LNCAP (cell line): Measurements from ENCODE around the gene SPG11.

ENCODE experiments used
- TF ChIP-seq, protein P1 (sequence below): fragments of 450-650 bp; IDR thresholded peaks from 2 replicates; pipeline ENCODE4 v1.5.1; 2017; ENCODE audit warnings: mild to moderate bottlenecking

Gene SPG11

DNA sequence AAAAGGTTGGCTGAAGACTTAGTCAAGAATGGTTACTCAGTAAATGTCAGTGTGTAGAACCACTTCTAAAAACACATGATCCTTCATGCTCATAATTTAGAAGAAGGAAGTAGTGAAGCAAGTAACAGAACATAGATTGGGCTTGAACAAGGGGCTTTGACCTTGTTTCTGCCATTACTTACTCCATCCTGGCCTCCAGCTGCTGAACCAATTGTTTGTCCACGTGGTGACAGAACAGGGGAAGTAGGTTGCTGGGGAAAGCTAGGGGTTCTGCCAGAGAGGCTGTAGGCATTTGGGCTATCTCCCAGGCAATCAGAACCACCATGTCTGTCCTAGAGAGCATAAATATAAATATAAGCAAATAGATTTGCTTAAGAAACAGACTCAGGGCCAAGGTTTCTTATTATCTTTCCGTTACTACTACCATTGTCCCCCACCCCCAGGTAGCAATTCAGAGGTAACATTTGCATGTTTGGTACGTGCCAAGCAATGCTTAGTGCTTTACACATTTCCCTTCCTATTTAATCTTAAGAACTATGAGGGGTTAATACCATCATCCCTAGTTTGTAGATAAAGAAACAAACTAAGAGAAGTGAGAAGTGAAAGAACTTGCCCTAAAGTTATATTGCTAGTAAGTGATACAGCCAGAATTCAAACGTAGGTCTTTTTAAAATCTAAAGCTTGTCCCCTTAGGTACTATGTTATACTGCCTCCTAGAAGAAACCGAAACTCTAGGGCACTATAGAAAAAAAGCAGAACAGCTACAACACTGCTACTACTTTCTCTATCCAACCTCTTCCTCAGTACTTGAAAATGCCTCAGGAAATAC lies 3.0 kb upstream of the SPG11 start:
- TF ChIP-seq, protein P1, sequence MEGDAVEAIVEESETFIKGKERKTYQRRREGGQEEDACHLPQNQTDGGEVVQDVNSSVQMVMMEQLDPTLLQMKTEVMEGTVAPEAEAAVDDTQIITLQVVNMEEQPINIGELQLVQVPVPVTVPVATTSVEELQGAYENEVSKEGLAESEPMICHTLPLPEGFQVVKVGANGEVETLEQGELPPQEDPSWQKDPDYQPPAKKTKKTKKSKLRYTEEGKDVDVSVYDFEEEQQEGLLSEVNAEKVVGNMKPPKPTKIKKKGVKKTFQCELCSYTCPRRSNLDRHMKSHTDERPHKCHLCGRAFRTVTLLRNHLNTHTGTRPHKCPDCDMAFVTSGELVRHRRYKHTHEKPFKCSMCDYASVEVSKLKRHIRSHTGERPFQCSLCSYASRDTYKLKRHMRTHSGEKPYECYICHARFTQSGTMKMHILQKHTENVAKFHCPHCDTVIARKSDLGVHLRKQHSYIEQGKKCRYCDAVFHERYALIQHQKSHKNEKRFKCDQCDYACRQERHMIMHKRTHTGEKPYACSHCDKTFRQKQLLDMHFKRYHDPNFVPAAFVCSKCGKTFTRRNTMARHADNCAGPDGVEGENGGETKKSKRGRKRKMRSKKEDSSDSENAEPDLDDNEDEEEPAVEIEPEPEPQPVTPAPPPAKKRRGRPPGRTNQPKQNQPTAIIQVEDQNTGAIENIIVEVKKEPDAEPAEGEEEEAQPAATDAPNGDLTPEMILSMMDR = no peak

DNA sequence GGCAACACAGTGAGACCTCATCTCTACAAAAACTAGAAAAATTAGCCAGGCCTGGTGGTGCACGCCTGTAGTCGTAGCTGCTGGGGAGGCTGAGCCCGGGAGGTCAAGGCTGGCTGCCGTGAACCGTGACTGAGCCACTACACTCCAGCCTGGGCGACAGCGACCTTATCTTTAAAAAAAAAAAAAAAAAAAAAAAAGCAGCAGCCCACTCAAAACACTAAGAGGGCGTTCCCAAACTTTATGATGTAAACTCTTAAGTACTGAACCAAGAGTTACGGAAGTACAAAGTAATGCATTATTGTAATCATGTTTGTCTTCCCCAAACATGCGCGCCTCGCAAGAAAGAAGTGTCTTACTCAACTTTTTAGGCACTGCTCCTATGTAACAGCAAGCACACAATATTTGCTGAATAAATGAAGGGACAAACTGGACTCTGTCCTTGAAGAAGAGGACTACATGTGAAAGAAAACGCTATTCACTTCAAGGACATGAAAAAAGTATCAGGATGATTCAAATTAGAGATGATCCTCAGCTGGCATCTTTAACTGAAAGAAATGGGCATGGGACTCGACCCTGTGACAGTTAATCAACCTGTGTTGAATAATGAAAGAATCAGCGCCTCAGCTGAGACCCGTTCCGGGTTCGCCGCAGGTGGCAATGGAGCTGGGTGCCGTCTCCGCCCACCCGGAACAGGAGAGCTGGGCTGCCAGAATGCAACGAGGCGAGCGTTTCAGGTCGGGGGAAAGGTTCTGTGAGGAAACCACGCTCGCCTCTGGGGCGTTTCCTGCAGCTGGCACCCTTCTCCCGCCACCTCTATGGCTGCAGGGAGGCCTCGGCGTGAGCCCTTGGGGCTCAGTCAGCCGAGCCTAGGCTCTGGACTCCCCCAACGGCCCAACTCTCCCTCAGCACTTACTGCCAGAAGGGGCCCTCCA lies 718 bp downstream of the SPG11 start:
- TF ChIP-seq, protein P1 = no peak

DNA sequence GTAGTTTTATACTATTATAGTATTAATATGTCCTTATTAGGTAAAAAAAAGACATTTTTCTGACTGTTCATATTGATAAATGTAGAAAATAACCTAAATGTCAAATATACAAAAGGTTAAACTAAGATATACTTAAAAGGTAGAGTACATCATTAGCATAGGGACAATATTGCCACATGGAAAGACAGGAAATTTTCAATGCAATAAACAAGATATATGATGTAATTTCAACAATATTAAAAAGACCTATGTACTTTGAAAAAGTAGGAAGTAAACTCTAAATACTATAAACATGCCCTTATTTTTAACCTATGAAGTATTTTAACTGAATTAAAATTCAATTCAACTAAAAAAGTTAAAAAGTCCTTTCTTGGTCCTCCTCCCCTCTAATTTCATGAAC lies 1.9 kb downstream of the SPG11 start:
- TF ChIP-seq, protein P1 = no peak

DNA sequence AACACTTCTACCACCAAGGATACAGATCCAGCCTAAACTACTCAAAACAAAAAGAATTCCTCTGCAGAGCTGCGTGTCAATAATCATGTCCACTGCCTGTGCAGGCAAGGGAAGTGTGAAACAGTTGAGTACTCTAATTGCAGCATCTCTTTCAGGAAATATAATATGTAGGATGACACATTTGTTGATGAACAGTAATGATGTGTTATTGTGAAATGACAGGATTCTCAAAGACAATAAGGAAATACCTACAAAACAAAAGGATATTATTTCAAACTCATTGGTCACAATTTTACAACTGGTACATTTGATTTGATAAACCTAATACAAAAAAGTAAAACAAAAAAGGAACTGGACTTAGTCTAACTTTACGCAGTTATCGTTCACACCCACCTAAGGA lies 4.4 kb downstream of the SPG11 start:
- TF ChIP-seq, protein P1 = no peak

DNA sequence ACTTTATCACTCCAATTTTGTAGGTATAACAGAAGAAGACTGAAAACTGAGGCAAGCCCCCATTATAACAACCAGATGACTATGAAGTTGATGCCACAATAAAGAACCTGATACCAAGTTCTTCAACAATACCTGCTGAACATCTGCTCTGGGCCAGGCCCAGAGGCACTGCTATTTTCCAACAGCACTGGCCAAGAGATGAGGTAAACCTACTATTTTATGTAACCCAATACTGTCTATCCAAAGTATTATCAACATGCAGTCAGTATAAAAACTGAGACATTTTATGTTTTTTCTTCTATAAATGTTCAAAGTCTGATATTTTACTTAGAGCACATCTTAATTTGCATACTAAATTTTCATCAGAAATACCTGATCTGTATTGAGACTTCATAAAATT lies 6.1 kb downstream of the SPG11 start:
- TF ChIP-seq, protein P1 = no peak

DNA sequence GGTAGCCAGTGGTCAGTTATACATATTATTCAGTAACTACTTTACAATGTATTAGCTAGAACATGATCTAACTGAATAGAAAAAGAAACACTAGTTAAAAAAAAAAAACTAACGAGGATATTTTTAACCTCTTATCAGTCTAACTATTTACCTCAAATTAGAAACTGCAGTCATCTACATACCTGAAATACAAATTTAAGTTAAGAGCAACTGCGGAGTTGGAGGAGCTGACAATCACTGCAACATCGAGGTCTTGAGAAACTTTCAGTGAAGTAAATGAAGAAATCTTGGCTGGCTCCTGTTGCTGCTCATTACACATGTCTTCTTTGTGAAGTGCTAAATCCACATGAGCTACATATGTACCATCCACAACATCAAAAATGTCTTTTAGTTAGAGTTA lies 6.5 kb downstream of the SPG11 start:
- TF ChIP-seq, protein P1 = no peak

DNA sequence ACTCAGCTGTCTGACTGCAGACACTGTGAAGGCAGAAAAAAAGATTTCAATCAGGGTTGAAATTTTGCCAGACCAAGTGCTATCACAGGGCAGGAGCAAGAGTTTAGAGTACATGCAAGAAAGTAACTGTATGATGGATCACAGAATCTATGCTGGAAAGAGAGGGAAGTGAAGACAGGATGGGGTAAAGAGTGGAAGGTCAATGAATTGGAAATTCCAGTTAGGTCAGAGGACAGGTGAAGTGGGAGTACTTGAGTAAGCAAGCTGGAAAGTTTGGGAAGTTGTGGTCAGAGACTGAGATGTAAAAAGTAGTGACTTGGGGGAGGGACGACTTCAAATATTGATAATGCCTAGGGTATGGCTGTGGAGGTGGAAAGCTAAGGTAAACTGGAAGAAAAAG lies 7.2 kb downstream of the SPG11 start:
- TF ChIP-seq, protein P1 = no peak
